Measurements from ENCODE around the gene USP15.

DNA sequence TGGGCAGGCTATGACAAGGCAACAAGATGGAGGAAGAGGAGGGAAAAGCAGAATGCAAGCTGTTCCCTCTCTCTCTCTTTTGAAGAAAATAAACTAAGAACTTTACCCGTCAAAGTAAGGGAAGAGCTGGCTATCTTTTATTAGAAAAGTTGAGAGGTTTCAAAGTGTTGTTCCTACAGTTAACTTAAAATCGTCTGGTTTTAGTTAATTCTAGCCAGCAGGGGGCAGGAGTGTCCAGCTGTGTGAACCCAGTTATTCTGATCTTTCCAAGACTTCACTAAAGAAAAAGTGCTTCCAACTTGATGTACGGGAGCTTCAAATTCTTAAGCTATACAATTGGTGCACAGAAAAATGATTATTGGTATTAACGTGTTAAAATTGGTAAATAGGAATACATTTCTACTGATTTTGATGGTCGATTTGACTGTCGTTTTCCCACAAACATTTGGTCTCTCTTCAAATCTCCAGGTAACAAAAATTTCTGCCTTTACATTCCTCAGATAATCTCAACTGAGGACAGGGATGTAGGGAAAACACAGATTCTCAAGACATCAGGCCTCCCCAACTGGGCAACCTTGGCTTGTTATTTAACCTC is 178.0 kb downstream of the USP15 start:
- TF ChIP-seq, protein P1, sequence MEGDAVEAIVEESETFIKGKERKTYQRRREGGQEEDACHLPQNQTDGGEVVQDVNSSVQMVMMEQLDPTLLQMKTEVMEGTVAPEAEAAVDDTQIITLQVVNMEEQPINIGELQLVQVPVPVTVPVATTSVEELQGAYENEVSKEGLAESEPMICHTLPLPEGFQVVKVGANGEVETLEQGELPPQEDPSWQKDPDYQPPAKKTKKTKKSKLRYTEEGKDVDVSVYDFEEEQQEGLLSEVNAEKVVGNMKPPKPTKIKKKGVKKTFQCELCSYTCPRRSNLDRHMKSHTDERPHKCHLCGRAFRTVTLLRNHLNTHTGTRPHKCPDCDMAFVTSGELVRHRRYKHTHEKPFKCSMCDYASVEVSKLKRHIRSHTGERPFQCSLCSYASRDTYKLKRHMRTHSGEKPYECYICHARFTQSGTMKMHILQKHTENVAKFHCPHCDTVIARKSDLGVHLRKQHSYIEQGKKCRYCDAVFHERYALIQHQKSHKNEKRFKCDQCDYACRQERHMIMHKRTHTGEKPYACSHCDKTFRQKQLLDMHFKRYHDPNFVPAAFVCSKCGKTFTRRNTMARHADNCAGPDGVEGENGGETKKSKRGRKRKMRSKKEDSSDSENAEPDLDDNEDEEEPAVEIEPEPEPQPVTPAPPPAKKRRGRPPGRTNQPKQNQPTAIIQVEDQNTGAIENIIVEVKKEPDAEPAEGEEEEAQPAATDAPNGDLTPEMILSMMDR (IDR thresholded peaks at IDR 0.05; ENCODE audit: low read depth, low read length, poor library complexity, severe bottlenecking): peak; percentile 68
- TF ChIP-seq EZH2phosphoT487 (IDR thresholded peaks at IDR 0.05; ENCODE audit: borderline replicate concordance, low read length): no peak
